Measurements from ENCODE around the gene DYNLL1. TPM values are rescaled to one million over a fixed set of nuclear protein-coding genes. Genes with fewer than 3 reads are reported as not detected.

DYNLL1 gene
- total and polyA plus RNA-seq, 2 of the 13 experiments (the other 11 are each of a cell fraction or from before 2014, with no cell fraction given), result 271 to 294 TPM

GRCh38 chr12:120534703-120535655 is 39.1 kb downstream of the DYNLL1 start (continued):
- TF ChIP-seq ZBTB46 (CRISPR knock-in tag; IDR thresholded peaks at IDR 0.05; ENCODE audit: borderline replicate concordance), result no peak
- no peak for TF ChIP-seq TIGD3 (CRISPR knock-in tag; IDR thresholded peaks at IDR 0.05; ENCODE audit: borderline replicate concordance)
- peak; percentile 85; the same call in 1 of the 2 replicates for TF ChIP-seq GLI4 (CRISPR knock-in tag; IDR thresholded peaks at IDR 0.05; ENCODE audit: borderline replicate concordance)
- no peak for TF ChIP-seq CENPBD1 (CRISPR knock-in tag; IDR thresholded peaks at IDR 0.05; ENCODE audit: borderline replicate concordance, low read depth)
- no peak for TF ChIP-seq CBFB (CRISPR knock-in tag; IDR thresholded peaks at IDR 0.05)
- TF ChIP-seq ZNF790 (CRISPR knock-in tag; IDR thresholded peaks at IDR 0.05; ENCODE audit: borderline replicate concordance), result no peak
- TF ChIP-seq ZNF720 (CRISPR knock-in tag; IDR thresholded peaks at IDR 0.05), result no peak
- TF ChIP-seq SRSF1 (optimal IDR thresholded peaks at IDR 0.05; ENCODE audit: low read depth, low read length), result no peak
- no peak for TF ChIP-seq ZNF709 (CRISPR knock-in tag; IDR thresholded peaks at IDR 0.05)
- no peak for TF ChIP-seq ZNF280D (CRISPR knock-in tag; IDR thresholded peaks at IDR 0.05)
- no peak for TF ChIP-seq KLF16 (CRISPR knock-in tag; IDR thresholded peaks at IDR 0.05)
- TF ChIP-seq MAX (IDR thresholded peaks at IDR 0.05), result peak; percentile 20; the same call in 1 of the 2 replicates
